Duodenal mucosa (tissue), 2 donors: Measurements from ENCODE around the gene C6orf89.

Source experiments
- H3K27ac ChIP-seq: one replicate; pipeline ENCODE4 v1.7.0; 2013; ENCODE audit warnings: low read depth, low read length
- H3K27me3 ChIP-seq, 2 donors: one replicate each; pipeline ENCODE4 v1.7.0; 2013; ENCODE audit warnings: low read length in 2 of 2, control low read depth in 1 of 2; ENCODE audit not compliant: insufficient read depth in 2 of 2, control insufficient read depth in 1 of 2
- H3K36me3 ChIP-seq, 2 donors: one replicate each; pipeline ENCODE4 v1.7.0; 2013; ENCODE audit warnings: low read length in 2 of 2, control low read depth in 1 of 2; ENCODE audit not compliant: insufficient read depth in 2 of 2, control insufficient read depth in 1 of 2
- H3K4me1 ChIP-seq, 2 donors: one replicate each; pipeline ENCODE4 v1.7.0; 2013; ENCODE audit warnings: low read length in 2 of 2, control low read depth in 1 of 2; ENCODE audit not compliant: insufficient read depth in 2 of 2, control insufficient read depth in 1 of 2
- H3K4me3 ChIP-seq, 2 donors: one replicate each; pipeline ENCODE4 v1.7.0; 2013; ENCODE audit warnings: low read length in 2 of 2, low read depth in 1 of 2
- H3K9ac ChIP-seq, 2 donors: one replicate each; pipeline ENCODE4 v1.7.0; 2013; ENCODE audit warnings: low read length in 2 of 2, low read depth in 1 of 2
- H3K9me3 ChIP-seq, 2 donors: one replicate each; pipeline ENCODE4 v1.7.0; 2013; ENCODE audit warnings: low read length in 2 of 2, control low read depth in 1 of 2; ENCODE audit not compliant: control insufficient read depth in 1 of 2

Gene C6orf89

GRCh38 chr6:36975231-36976006 lies 89.7 kb downstream of the C6orf89 start:
- Histone ChIP-seq H3K36me3 (peaks cover 65 to 88% of the 10 kb centered on the region in 2 donors), H3K9me3 (no peaks in the 10 kb centered on the region), H3K4me1 (peaks cover 0 to 12% of the 10 kb centered on the region in 2 donors), H3K27ac (no peak overlapping the region), H3K27me3 (no peaks in the 10 kb centered on the region), H3K4me3 (no peak overlapping the region), H3K9ac (no peak overlapping the region)

GRCh38 chr6:36976007-36976264 lies 90.2 kb downstream of the C6orf89 start:
- Histone ChIP-seq H3K27ac (no peak overlapping the region), H3K9me3 (no peaks in the 10 kb centered on the region), H3K9ac (no peak overlapping the region), H3K4me1 (peaks cover 0 to 12% of the 10 kb centered on the region in 2 donors), H3K36me3 (peaks cover 64 to 83% of the 10 kb centered on the region in 2 donors), H3K27me3 (no peaks in the 10 kb centered on the region), H3K4me3 (no peak overlapping the region)

GRCh38 chr6:36976509-36976908 lies 90.8 kb downstream of the C6orf89 start:
- Histone ChIP-seq H3K36me3 (peaks cover 62 to 78% of the 10 kb centered on the region in 2 donors), H3K27ac (no peak overlapping the region), H3K27me3 (no peaks in the 10 kb centered on the region), H3K9me3 (no peaks in the 10 kb centered on the region), H3K4me3 (no peak overlapping the region), H3K4me1 (peaks cover 0 to 12% of the 10 kb centered on the region in 2 donors), H3K9ac (no peak overlapping the region)

GRCh38 chr6:36976931-36977330 lies 91.2 kb downstream of the C6orf89 start:
- Histone ChIP-seq H3K4me1 (peaks cover 0 to 12% of the 10 kb centered on the region in 2 donors), H3K36me3 (peaks cover 58 to 73% of the 10 kb centered on the region in 2 donors), H3K27ac (no peak overlapping the region), H3K4me3 (no peak overlapping the region), H3K9me3 (no peaks in the 10 kb centered on the region), H3K27me3 (no peaks in the 10 kb centered on the region), H3K9ac (no peak overlapping the region)

GRCh38 chr6:36977470-36977941 lies 91.8 kb downstream of the C6orf89 start:
- H3K27ac ChIP-seq = no peak overlapping the region
- peaks cover 0 to 12% of the 10 kb centered on the region in 2 donors for H3K4me1 ChIP-seq
- no peaks in the 10 kb centered on the region for H3K27me3 ChIP-seq
- H3K9me3 ChIP-seq = no peaks in the 10 kb centered on the region
- H3K9ac ChIP-seq = no peak overlapping the region
- no peak overlapping the region for H3K4me3 ChIP-seq
- peaks cover 52 to 68% of the 10 kb centered on the region in 2 donors for H3K36me3 ChIP-seq
